Erythroblast (primary cell): Measurements from ENCODE around the gene SH3GLB2.

Source experiments
- GATA1 ChIP-seq: IDR thresholded peaks from 2 replicates; pipeline ENCODE4 v1.6.1; 2011; ENCODE audit warnings: low read depth, mild to moderate bottlenecking, control low read depth, low read length, moderate library complexity
- POLR2A ChIP-seq: IDR thresholded peaks from 2 replicates; pipeline ENCODE4 v1.6.1; 2011; ENCODE audit warnings: mild to moderate bottlenecking, low read length

- no peak for TF ChIP-seq POLR2A
- TF ChIP-seq GATA1: no peak
Observed at GRCh38 chr9:129071526-129072126, 43.5 kb upstream of the SH3GLB2 start.
